IMR-90 (cell line): Measurements from ENCODE around the gene ARMH3. TPM values are rescaled to one million over a fixed set of nuclear protein-coding genes. Genes with fewer than 3 reads are reported as not detected.
A peak's percentile ranks its signal among the peaks of the same experiment; 100 is the strongest.

Source experiments
- ATAC-seq: fragments of 200-7000 bp; cut with Tn5 transposase; 2 replicates; pipeline ENCODE4 v1.9.1; 2020; ENCODE audit warnings: low read depth, mild to moderate bottlenecking, moderate library complexity
- BruUV-seq: library from RNA; stranded (reverse); fragments of 400-500 nt; replicated peaks from 2 replicates; lab custom pipeline; 2021; lab: Mats Ljungman, UMichigan
- CTCF ChIA-PET: fragments of 300-600 bp; formaldehyde crosslinking; extraction: SDS; loops from one replicate; lab custom pipeline; 2021; ENCODE audit warnings: antibody characterized with exemption; lab: Yijun Ruan, JAX
- POLR2A ChIA-PET: fragments of 300-600 bp; sonication (Branson Sonifier 250); formaldehyde crosslinking; loops from one replicate; lab custom pipeline; 2022; ENCODE audit warnings: antibody characterized with exemption; ENCODE audit not compliant: unreplicated experiment; lab: Charles Lee
- DNase-seq: peaks from one replicate; pipeline ENCODE4 v3.0.0; 2013
- H2AFZ ChIP-seq: replicated peaks from 2 replicates; pipeline ENCODE3; 2013; ENCODE audit warnings: low read length, mild to moderate bottlenecking; ENCODE audit not compliant: poor library complexity
- H2AK5ac ChIP-seq: 2 replicates; pipeline ENCODE4 v1.6.1; 2013; ENCODE audit warnings: low read depth, low read length, inconsistent platforms
- H2AK9ac ChIP-seq: replicated peaks from 2 replicates; pipeline ENCODE3; 2013; ENCODE audit warnings: mild to moderate bottlenecking, low read depth, low read length, moderate library complexity; ENCODE audit not compliant: poor library complexity
- H2BK120ac ChIP-seq: 2 replicates; pipeline ENCODE4 v1.6.1; 2013; ENCODE audit warnings: low read depth, low read length, inconsistent platforms
- H2BK15ac ChIP-seq: 3 replicates; pipeline ENCODE4 v1.6.1; 2013; ENCODE audit warnings: low read depth, low read length, inconsistent platforms
- H2BK20ac ChIP-seq: 2 replicates; pipeline ENCODE4 v1.6.1; 2013; ENCODE audit warnings: low read depth, mild to moderate bottlenecking, inconsistent platforms, low read length, moderate library complexity
- H2BK5ac ChIP-seq: 2 replicates; pipeline ENCODE4 v1.6.1; 2013; ENCODE audit warnings: mild to moderate bottlenecking, low read depth, low read length, inconsistent platforms; ENCODE audit not compliant: poor library complexity, severe bottlenecking
- H3K14ac ChIP-seq: replicated peaks from 2 replicates; pipeline ENCODE4 v1.6.1; 2013; ENCODE audit warnings: low read depth, low read length, inconsistent platforms
- H3K18ac ChIP-seq: 2 replicates; pipeline ENCODE4 v1.6.1; 2013; ENCODE audit warnings: low read depth, low read length, control low read depth
- H3K23ac ChIP-seq: 2 replicates; pipeline ENCODE4 v1.6.1; 2013; ENCODE audit warnings: low read depth, low read length, inconsistent platforms
- H3K27ac ChIP-seq: 2 replicates; pipeline ENCODE4 v1.5.1; 2013; ENCODE audit warnings: mild to moderate bottlenecking, control low read depth, low read length; ENCODE audit not compliant: insufficient read depth
- H3K27me3 ChIP-seq: 2 replicates; pipeline ENCODE4 v1.6.1; 2013; ENCODE audit warnings: low read length; ENCODE audit not compliant: control insufficient read depth, insufficient read depth
- H3K36me3 ChIP-seq: 2 replicates; pipeline ENCODE4 v1.6.1; 2013; ENCODE audit warnings: low read length, mixed read lengths; ENCODE audit not compliant: control insufficient read depth, insufficient read depth
- H3K4ac ChIP-seq: 2 replicates; pipeline ENCODE4 v1.6.1; 2013; ENCODE audit warnings: low read depth, low read length, inconsistent platforms
- H3K4me1 ChIP-seq: 2 replicates; pipeline ENCODE4 v1.6.1; 2013; ENCODE audit warnings: low read length, mixed read lengths; ENCODE audit not compliant: control insufficient read depth, insufficient read depth
- H3K4me2 ChIP-seq: 2 replicates; pipeline ENCODE4 v1.6.1; 2013; ENCODE audit warnings: low read depth, mild to moderate bottlenecking, control low read depth, low read length, moderate library complexity
- H3K4me3 ChIP-seq: 2 replicates; pipeline ENCODE4 v1.5.1; 2013; ENCODE audit warnings: low read depth, mild to moderate bottlenecking, control low read depth, low read length, moderate library complexity; ENCODE audit not compliant: insufficient read depth
- H3K56ac ChIP-seq: 2 replicates; pipeline ENCODE4 v1.6.1; 2013; ENCODE audit warnings: low read length, inconsistent platforms; ENCODE audit not compliant: insufficient read depth; ENCODE audit errors: extremely low read depth
- H3K79me1 ChIP-seq, 2 experiments: 2 replicates each; pipeline ENCODE4 v1.6.1; 2013; ENCODE audit warnings: low read length in 2 of 2, inconsistent platforms in 1 of 2, low read depth in 1 of 2
- H3K9ac ChIP-seq: 2 replicates; pipeline ENCODE4 v1.6.1; 2013; ENCODE audit warnings: low read depth, low read length, control low read depth
- H3K9me1 ChIP-seq: 2 replicates; pipeline ENCODE4 v1.6.1; 2013; ENCODE audit warnings: low read length, inconsistent platforms; ENCODE audit not compliant: insufficient read depth
- H3K9me3 ChIP-seq: 2 replicates; pipeline ENCODE4 v1.6.1; 2013; ENCODE audit warnings: low read length; ENCODE audit not compliant: control insufficient read depth, insufficient read depth
- H4K20me1 ChIP-seq: 2 replicates; pipeline ENCODE4 v1.6.1; 2013; ENCODE audit warnings: low read length, inconsistent platforms; ENCODE audit not compliant: insufficient read depth
- H4K5ac ChIP-seq: 2 replicates; pipeline ENCODE4 v1.6.1; 2013; ENCODE audit warnings: mild to moderate bottlenecking, low read depth, low read length, control low read depth
- H4K8ac ChIP-seq, 2 experiments: 2 replicates each; pipeline ENCODE4 v1.6.1; 2013; ENCODE audit warnings: low read depth in 2 of 2, low read length in 2 of 2, control low read depth in 1 of 2, inconsistent platforms in 1 of 2
- H4K91ac ChIP-seq: 2 replicates; pipeline ENCODE4 v1.6.1; 2013; ENCODE audit warnings: low read depth, low read length, inconsistent platforms; ENCODE audit not compliant: insufficient read depth
- BHLHE40 ChIP-seq: fragments of 150-350 bp; IDR thresholded peaks from 2 replicates; pipeline ENCODE4 v1.6.1; 2016; ENCODE audit warnings: mild to moderate bottlenecking, low read depth, low read length
- CHD1 ChIP-seq: IDR thresholded peaks from 2 replicates; pipeline ENCODE4 v1.6.1; 2012; ENCODE audit warnings: low read depth, low read length, improper control_type of control experiment
- CTCF ChIP-seq: conservative IDR thresholded peaks from 2 replicates; pipeline ENCODE4 v1.5.1; 2012; ENCODE audit warnings: mild to moderate bottlenecking, low read depth, low read length, improper control_type of control experiment
- ELK1 ChIP-seq: fragments of 150-350 bp; IDR thresholded peaks from 2 replicates; pipeline ENCODE4 v1.6.1; 2016; ENCODE audit warnings: low read depth, mild to moderate bottlenecking, low read length, moderate library complexity, borderline replicate concordance
- FOS ChIP-seq: fragments of 150-350 bp; IDR thresholded peaks from 2 replicates; pipeline ENCODE4 v1.6.1; 2016; ENCODE audit warnings: low read depth, low read length
- MAFK ChIP-seq: IDR thresholded peaks from 2 replicates; pipeline ENCODE4 v1.6.1; 2012; ENCODE audit warnings: low read depth, low read length, improper control_type of control experiment
- MAZ ChIP-seq: IDR thresholded peaks from 2 replicates; pipeline ENCODE4 v1.6.1; 2012; ENCODE audit warnings: low read depth, mild to moderate bottlenecking, low read length, improper control_type of control experiment, moderate library complexity, borderline replicate concordance
- MXI1 ChIP-seq: IDR thresholded peaks from 2 replicates; pipeline ENCODE4 v1.6.1; 2012; ENCODE audit warnings: low read depth, mild to moderate bottlenecking, low read length, moderate library complexity, borderline replicate concordance
- NFE2L2 ChIP-seq: fragments of 150-350 bp; IDR thresholded peaks from 2 replicates; pipeline ENCODE4 v1.6.1; 2016; ENCODE audit warnings: low read depth, mild to moderate bottlenecking, low read length
- RCOR1 ChIP-seq: IDR thresholded peaks from 2 replicates; pipeline ENCODE4 v1.6.1; 2012; ENCODE audit warnings: mild to moderate bottlenecking, low read length, improper control_type of control experiment; ENCODE audit not compliant: insufficient replicate concordance
- RFX5 ChIP-seq: IDR thresholded peaks from 2 replicates; pipeline ENCODE4 v1.8.0; 2012; ENCODE audit warnings: low read depth, mild to moderate bottlenecking, low read length, moderate library complexity
- SMC3 ChIP-seq: fragments of 150-350 bp; IDR thresholded peaks from 2 replicates; pipeline ENCODE4 v1.6.1; 2016; ENCODE audit warnings: low read depth, mild to moderate bottlenecking, antibody characterized with exemption, low read length, moderate library complexity
- USF2 ChIP-seq: fragments of 150-350 bp; IDR thresholded peaks from 2 replicates; pipeline ENCODE4 v1.6.1; 2017; ENCODE audit warnings: mild to moderate bottlenecking, antibody characterized with exemption, low read length, low read depth
- WGBS, 2 experiments: methylation state at CpG; one replicate each; pipeline versions ENCODE4 v1.1.5 to v1.1.7; 2013; ENCODE audit warnings: missing lambda C conversion rate in 2 of 2; ENCODE audit not compliant: insufficient read length in 1 of 2; ENCODE audit errors: extremely low coverage in 2 of 2; 5-methylcytosine and 5-hydroxymethylcytosine counted together
- dilution Hi-C: fragments of 300-500 bp; cut with HindIII; formaldehyde crosslinking; loops from one replicate; pipeline ENCODE4 v1.14.3; 2018; ENCODE audit warnings: low sequenced_read_pairs; ENCODE audit not compliant: unreplicated experiment
- in situ Hi-C: fragments of 300-500 bp; cut with MboI; formaldehyde crosslinking; loops from 3 replicates; pipeline ENCODE4 v1.14.3; 2019; ENCODE audit warnings: low sequenced_read_pairs, inconsistent platforms, mixed read lengths
- intact Hi-C: fragments of 100-400 bp; cut with micrococcal nuclease; formaldehyde crosslinking; loops from 2 replicates; pipeline ENCODE4 v1.10.0; 2022
- polyA plus RNA-seq, 3 experiments: library from polyadenylated mRNA; depleted of rRNA; stranded (reverse); fragments of >200 nt; gene quantifications; 2 replicates each; pipeline ENCODE4 v1.2.3, GENCODE V29; 2012; ENCODE audit warnings: low replicate concordance in 1 of 3
- total RNA-seq: library from RNA; depleted of rRNA; stranded (reverse); fragments of >200 nt; gene quantifications from 2 replicates; pipeline ENCODE4 v1.2.3, GENCODE V29; 2012

Gene ARMH3
- total and polyA plus RNA-seq, 2 of the 4 experiments (the other 2 are of a cell fraction), result 12.1 to 13.1 TPM

- no TSS peak for BruUV-seq
- Histone ChIP-seq H3K9me3 (no peaks in the 10 kb centered on the region), H3K23ac (0 out of 2 replicates have a peak overlapping the region, but pooled peaks have one; percentile 31), H3K4me2 (no peak overlapping the region), H3K18ac (no peak overlapping the region), H4K20me1 (peaks cover 9% of the 10 kb centered on the region), H3K4me3 (no peak overlapping the region), H2BK20ac (no peak overlapping the region), H3K27me3 (no peaks in the 10 kb centered on the region), H4K91ac (no peak overlapping the region), H3K79me1 (peaks cover 0 to 15% of the 10 kb centered on the region in 2 experiments; a peak in 3 of 4 replicates), H3K4ac (no peak overlapping the region), H2BK120ac (no peak overlapping the region), H2AFZ (no peak overlapping the region), H3K27ac (no peak overlapping the region), H2AK9ac (no peak overlapping the region), H2BK5ac (no peak overlapping the region), H3K56ac (no peak overlapping the region), H3K9ac (no peak overlapping the region), H3K14ac (no peak overlapping the region), H3K4me1 (peaks cover 6% of the 10 kb centered on the region), H3K36me3 (no peaks in the 10 kb centered on the region), H4K8ac (no peak overlapping the region), H4K5ac (no peak overlapping the region), H3K9me1 (peaks cover 4% of the 10 kb centered on the region), H2AK5ac (no peak overlapping the region), H2BK15ac (no peak overlapping the region)
- CTCF ChIA-PET, result interaction anchor here (1.4 kb wide), 1 partner anchor 117 kb away, joined by 5 read pairs; no protein-coding TSS in a partner anchor
- ATAC-seq (no peak), DNase-seq (peak; percentile 11)
- in situ Hi-C loops, result no loop called here
- POLR2A ChIA-PET, result no interaction called here
- WGBS, 2 experiments, result no CpG with 5 or more reads among the region's 4 CpGs
- dilution Hi-C loops, result no loop called here
- intact Hi-C loops, result no loop called here
- TF ChIP-seq RFX5 (no peak), CHD1 (no peak), ELK1 (no peak), MXI1 (no peak), NFE2L2 (no peak), SMC3 (no peak), RCOR1 (no peak), USF2 (no peak), FOS (no peak), CTCF (no peak), MAZ (no peak), BHLHE40 (no peak), MAFK (no peak)
Observed at GRCh38 chr10:101892782-101893391, 163.1 kb downstream of the ARMH3 start.
